ENCODE results near the gene NOL4L.
A peak's percentile ranks its signal among the peaks of the same experiment; 100 is the strongest.

The NOL4L gene

DNA sequence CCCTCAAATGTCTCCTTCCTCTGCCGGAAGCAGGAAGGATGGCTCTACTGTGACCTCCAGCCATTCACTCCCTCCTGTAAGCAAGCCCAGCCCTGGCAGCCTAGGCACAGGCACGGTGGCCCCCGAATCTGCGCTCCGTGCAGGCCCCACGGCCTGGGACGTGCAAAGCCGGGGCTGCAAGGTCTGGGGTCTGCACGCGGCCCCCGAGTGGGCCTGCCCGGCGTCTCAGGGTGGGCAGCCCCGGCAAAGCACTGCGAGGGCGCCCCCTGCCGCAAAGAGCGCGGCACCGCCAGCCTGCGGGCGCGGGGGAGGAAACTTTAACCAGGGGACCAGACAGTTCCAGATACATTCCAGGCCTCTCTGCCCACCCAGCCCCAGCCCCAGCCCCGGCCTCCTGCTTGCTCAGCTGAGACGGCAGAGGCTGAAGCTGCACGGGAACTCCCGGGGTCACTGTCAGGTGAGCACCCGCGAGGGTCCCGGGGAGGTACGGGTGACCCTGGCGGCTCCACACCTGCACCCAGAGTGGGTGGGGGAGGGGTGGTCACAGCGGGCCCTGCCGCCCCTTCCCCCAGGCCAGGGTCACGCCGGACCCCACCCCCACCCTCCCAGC lies 128.2 kb downstream of the NOL4L start:
- Histone ChIP-seq H2BK12ac (ENCODE audit: low read length) (peak overlapping the region; percentile 38), H3K4me1 (ENCODE audit: control insufficient read depth in 1 of 2, insufficient read depth in 2 of 2, low read length in 2 of 2) (peaks cover 13 to 21% of the 10 kb centered on the region in 2 experiments), H3K36me3 (ENCODE audit: control insufficient read depth in 1 of 2, insufficient read depth in 2 of 2, low read length in 2 of 2) (peaks cover 65 to 70% of the 10 kb centered on the region in 2 experiments), H3K4me2 (ENCODE audit: low read length) (peak overlapping the region; percentile 65), H3K9ac (ENCODE audit: low read length) (no peak overlapping the region), H3K27ac (ENCODE audit: low read depth, low read length) (peak overlapping the region; percentile 28), H3K23ac (ENCODE audit: low read length) (no peak overlapping the region), H3K79me1 (ENCODE audit: low read length) (peaks cover 8% of the 10 kb centered on the region), H4K8ac (ENCODE audit: low read depth, low read length) (peak overlapping the region; percentile 7), H2BK120ac (ENCODE audit: insufficient read depth, low read length, poor library complexity) (no peak overlapping the region), H3K4me3 (ENCODE audit: low read depth, low read length) (peak overlapping the region; percentile 25), H2AFZ (ENCODE audit: insufficient read depth, low read length, poor library complexity) (no peak overlapping the region), H2AK5ac (ENCODE audit: low read length) (no peak overlapping the region), H2BK5ac (ENCODE audit: low read depth, low read length, poor library complexity) (peak overlapping the region; percentile 36), H4K91ac (ENCODE audit: low read depth, low read length) (peak overlapping the region; percentile 45), H3K27me3 (ENCODE audit: insufficient read depth, low read length) (no peaks in the 10 kb centered on the region), H4K12ac (ENCODE audit: low read depth, low read length) (no peak overlapping the region), H3K9me3 (ENCODE audit: insufficient read depth, low read depth, low read length) (peaks cover 3% of the 10 kb centered on the region), H3K14ac (ENCODE audit: low read length) (peak overlapping the region; percentile 35), H3K79me2 (ENCODE audit: control insufficient read depth, insufficient read depth, low read length, poor library complexity) (peaks cover 2% of the 10 kb centered on the region), H3K4ac (ENCODE audit: low read depth, low read length) (peak overlapping the region; percentile 15), H3K18ac (ENCODE audit: low read length) (peak overlapping the region; percentile 26)
- peak in 1 of 2 donors; percentile 37 for DNase-seq
- no CpG with 5 or more reads among the region's 36 CpGs for WGBS (ENCODE audit: extremely low coverage, insufficient coverage, insufficient read length)

DNA sequence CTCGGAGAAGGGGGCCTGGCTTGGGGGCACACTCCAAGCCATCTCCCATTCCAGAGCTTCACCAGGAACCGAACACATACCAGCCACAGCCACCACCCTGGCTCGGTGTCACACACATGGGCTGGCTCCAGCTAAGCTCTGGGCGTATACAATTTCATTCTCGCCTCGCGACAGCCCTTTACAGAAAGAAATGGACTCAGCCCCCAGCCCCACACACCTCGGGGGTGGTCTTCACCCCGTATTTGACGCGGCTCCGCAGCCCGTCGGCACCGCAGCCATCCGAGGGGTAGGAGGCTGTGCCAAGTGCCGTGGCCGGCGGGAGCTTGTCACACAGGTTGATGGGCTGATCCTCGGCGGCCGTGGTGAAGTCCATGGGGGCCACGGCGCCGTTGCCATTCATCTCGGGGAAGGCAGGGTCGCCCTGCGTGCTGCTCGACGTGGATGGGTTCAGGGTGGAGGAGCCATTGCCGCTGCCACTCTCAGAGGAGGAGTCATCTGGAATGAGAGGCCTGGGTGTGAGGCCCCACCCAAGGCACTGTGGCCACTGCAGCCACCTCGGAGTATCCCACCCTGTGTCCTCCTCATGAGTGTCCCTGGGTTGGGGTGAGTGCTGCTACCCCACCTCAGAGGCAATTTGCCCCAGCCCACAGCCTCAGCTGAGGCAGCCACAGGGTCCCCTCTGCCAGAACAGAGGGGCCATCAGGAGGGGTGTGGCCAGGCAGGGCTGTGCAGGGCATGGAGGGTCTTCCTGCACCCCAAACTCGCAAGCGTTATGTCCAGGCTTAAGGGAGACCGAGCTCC lies 129.0 kb downstream of the NOL4L start:
- Histone ChIP-seq H3K4me1 (ENCODE audit: control insufficient read depth in 1 of 2, insufficient read depth in 2 of 2, low read length in 2 of 2) (peaks cover 13 to 21% of the 10 kb centered on the region in 2 experiments), H3K14ac (ENCODE audit: low read length) (peak overlapping the region; percentile 1), H3K79me2 (ENCODE audit: control insufficient read depth, insufficient read depth, low read length, poor library complexity) (peaks cover 2% of the 10 kb centered on the region), H3K9me3 (ENCODE audit: insufficient read depth, low read depth, low read length) (peaks cover 3% of the 10 kb centered on the region), H3K4me3 (ENCODE audit: low read depth, low read length) (no peak overlapping the region), H3K9ac (ENCODE audit: low read length) (no peak overlapping the region), H3K27me3 (ENCODE audit: insufficient read depth, low read length) (no peaks in the 10 kb centered on the region), H2BK12ac (ENCODE audit: low read length) (no peak overlapping the region), H4K12ac (ENCODE audit: low read depth, low read length) (no peak overlapping the region), H2AFZ (ENCODE audit: insufficient read depth, low read length, poor library complexity) (no peak overlapping the region), H3K4ac (ENCODE audit: low read depth, low read length) (no peak overlapping the region), H4K8ac (ENCODE audit: low read depth, low read length) (no peak overlapping the region), H3K23ac (ENCODE audit: low read length) (no peak overlapping the region), H3K36me3 (ENCODE audit: control insufficient read depth in 1 of 2, insufficient read depth in 2 of 2, low read length in 2 of 2) (peaks cover 69 to 74% of the 10 kb centered on the region in 2 experiments), H3K4me2 (ENCODE audit: low read length) (no peak overlapping the region), H3K27ac (ENCODE audit: low read depth, low read length) (no peak overlapping the region), H2BK120ac (ENCODE audit: insufficient read depth, low read length, poor library complexity) (no peak overlapping the region), H3K18ac (ENCODE audit: low read length) (peak overlapping the region; percentile 26), H4K91ac (ENCODE audit: low read depth, low read length) (no peak overlapping the region), H2AK5ac (ENCODE audit: low read length) (no peak overlapping the region), H3K79me1 (ENCODE audit: low read length) (peaks cover 8% of the 10 kb centered on the region), H2BK5ac (ENCODE audit: low read depth, low read length, poor library complexity) (no peak overlapping the region)
- WGBS (ENCODE audit: extremely low coverage, insufficient coverage, insufficient read length): no CpG with 5 or more reads among the region's 35 CpGs
- no peak for DNase-seq

DNA sequence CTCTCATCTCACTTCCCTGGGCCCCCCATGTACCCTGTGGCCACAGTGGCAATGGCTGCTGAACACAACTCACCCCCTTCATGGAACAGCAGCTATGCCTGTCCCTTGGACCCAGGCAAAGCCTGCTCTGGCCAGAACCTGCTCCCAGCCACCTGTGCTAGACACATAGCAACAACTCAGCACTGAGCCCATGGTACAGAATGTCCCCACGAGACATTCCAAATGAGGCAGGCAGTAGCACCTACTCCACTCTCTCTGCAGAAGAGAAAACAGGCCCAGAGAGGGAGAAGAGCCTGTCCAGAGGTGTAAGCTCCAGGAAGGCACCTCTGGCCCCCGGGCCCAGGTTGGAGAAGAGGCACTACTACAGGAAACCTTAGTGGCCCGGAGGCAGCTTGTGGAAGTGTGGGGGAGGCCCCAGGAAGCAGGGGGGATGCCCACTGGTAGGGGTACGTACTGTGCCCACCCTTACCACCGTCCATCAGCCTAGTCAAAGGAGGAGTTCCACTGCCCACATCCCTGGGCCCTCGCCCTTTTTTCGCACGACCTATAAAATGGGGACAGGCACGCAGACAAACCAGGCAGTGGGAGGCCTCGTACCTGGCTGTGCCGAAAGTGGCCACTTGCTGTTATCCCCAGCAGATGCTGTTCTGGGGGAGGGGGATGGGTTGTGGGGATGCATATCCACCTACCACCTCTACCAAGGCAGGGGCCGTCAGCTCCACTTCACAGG lies 129.8 kb downstream of the NOL4L start:
- Histone ChIP-seq H3K4me3 (ENCODE audit: low read depth, low read length) (no peak overlapping the region), H2BK5ac (ENCODE audit: low read depth, low read length, poor library complexity) (no peak overlapping the region), H3K36me3 (ENCODE audit: control insufficient read depth in 1 of 2, insufficient read depth in 2 of 2, low read length in 2 of 2) (peaks cover 69 to 74% of the 10 kb centered on the region in 2 experiments), H3K4me2 (ENCODE audit: low read length) (no peak overlapping the region), H3K23ac (ENCODE audit: low read length) (no peak overlapping the region), H4K8ac (ENCODE audit: low read depth, low read length) (no peak overlapping the region), H3K27ac (ENCODE audit: low read depth, low read length) (no peak overlapping the region), H2AK5ac (ENCODE audit: low read length) (no peak overlapping the region), H3K9me3 (ENCODE audit: insufficient read depth, low read depth, low read length) (peaks cover 3% of the 10 kb centered on the region), H2AFZ (ENCODE audit: insufficient read depth, low read length, poor library complexity) (no peak overlapping the region), H3K4me1 (ENCODE audit: control insufficient read depth in 1 of 2, insufficient read depth in 2 of 2, low read length in 2 of 2) (peaks cover 19 to 24% of the 10 kb centered on the region in 2 experiments), H3K79me1 (ENCODE audit: low read length) (peaks cover 8% of the 10 kb centered on the region), H3K14ac (ENCODE audit: low read length) (no peak overlapping the region), H3K9ac (ENCODE audit: low read length) (no peak overlapping the region), H2BK120ac (ENCODE audit: insufficient read depth, low read length, poor library complexity) (no peak overlapping the region), H3K4ac (ENCODE audit: low read depth, low read length) (no peak overlapping the region), H3K18ac (ENCODE audit: low read length) (no peak overlapping the region), H4K91ac (ENCODE audit: low read depth, low read length) (no peak overlapping the region), H3K79me2 (ENCODE audit: control insufficient read depth, insufficient read depth, low read length, poor library complexity) (peaks cover 2% of the 10 kb centered on the region), H4K12ac (ENCODE audit: low read depth, low read length) (no peak overlapping the region), H3K27me3 (ENCODE audit: insufficient read depth, low read length) (no peaks in the 10 kb centered on the region), H2BK12ac (ENCODE audit: low read length) (no peak overlapping the region)
- no CpG with 5 or more reads among the region's 12 CpGs for WGBS (ENCODE audit: extremely low coverage, insufficient coverage, insufficient read length)
- DNase-seq: no peak
